Endothelial cell of umbilical vein (primary cell): ENCODE results near the gene BOD1L1. TPM values are rescaled to one million over a fixed set of nuclear protein-coding genes. Genes with fewer than 3 reads are reported as not detected.

ENCODE experiments used
- BruUV-seq: library from RNA; stranded (reverse); fragments of 400-500 nt; replicated peaks from 2 replicates; lab custom pipeline; 2021; lab: Mats Ljungman, UMichigan
- CTCF ChIA-PET: fragments of 300-600, 350-600 bp; sonication (Branson Sonifier 250); formaldehyde crosslinking; loops from one replicate; lab custom pipeline; 2021; ENCODE audit warnings: antibody characterized with exemption, inconsistent platforms; lab: Charles Lee
- POLR2A ChIA-PET: fragments of 300-600, 350-600 bp; sonication (Branson Sonifier 250); formaldehyde crosslinking; loops from one replicate; lab custom pipeline; 2021; ENCODE audit warnings: antibody characterized with exemption, inconsistent platforms; lab: Charles Lee
- DNase-seq: peaks from one replicate; pipeline ENCODE4 v3.0.0-alpha.2; 2011; ENCODE audit warnings: low read depth, low spot score
- FAIRE-seq: peaks from 2 replicates; lab custom pipeline; 2011; peaks lifted over from hg19 to GRCh38; lab: Jason Lieb, UNC
- H2AFZ ChIP-seq: 2 replicates; pipeline ENCODE4 v1.6.0; 2012; ENCODE audit warnings: low read depth, low read length, control low read depth, inconsistent platforms
- H3K27ac ChIP-seq: 2 replicates; pipeline ENCODE4 v1.5.1; 2011; ENCODE audit warnings: low read depth, mild to moderate bottlenecking, control low read depth, low read length, moderate library complexity; ENCODE audit not compliant: insufficient read depth
- H3K27me3 ChIP-seq, 2 experiments: 2 replicates each; pipeline versions ENCODE4 v1.6.0 to v1.6.1; 2011; ENCODE audit warnings: low read length in 2 of 2, mixed read lengths in 1 of 2; ENCODE audit not compliant: control insufficient read depth in 2 of 2, insufficient read depth in 2 of 2
- H3K36me3 ChIP-seq, 2 experiments: 2 replicates in 1 of 2; 3 replicates in 1 of 2; pipeline ENCODE4 v1.5.1; 2011; ENCODE audit warnings: low read length in 2 of 2, mild to moderate bottlenecking in 1 of 2, moderate library complexity in 1 of 2; ENCODE audit not compliant: control insufficient read depth in 2 of 2, insufficient read depth in 2 of 2; ENCODE audit errors: extremely low read depth in 1 of 2
- H3K4me1 ChIP-seq: 3 replicates; pipeline ENCODE4 v1.5.1; 2011; ENCODE audit warnings: mild to moderate bottlenecking, low read length; ENCODE audit not compliant: control insufficient read depth, insufficient read depth; ENCODE audit errors: extremely low read depth
- H3K4me2 ChIP-seq: 2 replicates; pipeline ENCODE4 v1.6.1; 2011; ENCODE audit warnings: low read length, control low read depth, mixed read lengths; ENCODE audit not compliant: insufficient read depth
- H3K4me3 ChIP-seq, 3 experiments: fragments of 200-600 bp in 1 of 3; sonication (generic), shearing (Covaris generic) in 1 of 3; replicated peaks in 1 of 3; 2 replicates each; pipeline ENCODE4 v1.5.1; 2011 to 2016; ENCODE audit warnings: control low read depth in 3 of 3, low read length in 3 of 3, mild to moderate bottlenecking in 2 of 3, inconsistent platforms in 1 of 3, low read depth in 1 of 3, moderate library complexity in 1 of 3; ENCODE audit not compliant: insufficient read depth in 1 of 3
- H3K79me2 ChIP-seq: 2 replicates; pipeline ENCODE4 v1.6.0; 2012; ENCODE audit warnings: low read length, inconsistent platforms; ENCODE audit not compliant: control insufficient read depth, insufficient read depth
- H3K9ac ChIP-seq: replicated peaks from 2 replicates; pipeline ENCODE3; 2011; ENCODE audit warnings: low read length, control low read depth; ENCODE audit not compliant: insufficient read depth; ENCODE audit errors: extremely low read depth
- H3K9me1 ChIP-seq: replicated peaks from 3 replicates; pipeline ENCODE4 v1.6.0; 2011; ENCODE audit warnings: mild to moderate bottlenecking, low read length; ENCODE audit not compliant: control insufficient read depth, insufficient read depth; ENCODE audit errors: extremely low read depth
- H3K9me3 ChIP-seq: replicated peaks from 2 replicates; pipeline ENCODE4 v1.5.1; 2012; ENCODE audit warnings: low read length, inconsistent platforms; ENCODE audit not compliant: control insufficient read depth, insufficient read depth
- H4K20me1 ChIP-seq: replicated peaks from 2 replicates; pipeline ENCODE3; 2011; ENCODE audit warnings: mild to moderate bottlenecking, low read length; ENCODE audit not compliant: control insufficient read depth, insufficient read depth; ENCODE audit errors: extremely low read depth
- EZH2 ChIP-seq: IDR thresholded peaks from 2 replicates; pipeline ENCODE4 v1.6.1; 2012; ENCODE audit warnings: borderline replicate concordance, low read depth, mild to moderate bottlenecking, moderate library complexity, low read length, inconsistent platforms; ENCODE audit not compliant: severe bottlenecking
- FOS ChIP-seq: IDR thresholded peaks from 2 replicates; pipeline ENCODE4 v1.6.1; 2011; ENCODE audit warnings: mild to moderate bottlenecking, low read length, moderate library complexity, borderline replicate concordance; ENCODE audit not compliant: insufficient read depth
- GATA2 ChIP-seq: IDR thresholded peaks from 2 replicates; pipeline ENCODE4 v1.7.0; 2011; ENCODE audit warnings: low read depth, mild to moderate bottlenecking, moderate library complexity, mixed read lengths, low read length; ENCODE audit not compliant: insufficient read length, insufficient read depth
- MYC ChIP-seq: IDR thresholded peaks from one replicate; pipeline ENCODE4 v1.6.1; 2011; ENCODE audit warnings: mild to moderate bottlenecking, low read depth, low read length
- POLR2A ChIP-seq: IDR thresholded peaks from 2 replicates; pipeline ENCODE4 v1.6.1; 2012; ENCODE audit warnings: low read depth, mild to moderate bottlenecking, control low read depth, low read length
- dilution Hi-C: fragments of 300-500 bp; cut with MboI; formaldehyde crosslinking; loops from one replicate; pipeline ENCODE4 v1.15.0; 2019; ENCODE audit warnings: low sequenced_read_pairs; ENCODE audit not compliant: extremely low pct_ligation_motif_present
- intact Hi-C: fragments of 100-400 bp; cut with micrococcal nuclease; formaldehyde crosslinking; loops from one replicate; pipeline ENCODE4 v1.10.0; 2022
- polyA plus RNA-seq, 4 experiments: library from polyadenylated mRNA; depleted of rRNA in 3 of 4; stranded (reverse) in 3 of 4; unstranded in 1 of 4; fragments of >200 nt; gene quantifications; 2 replicates each; pipeline versions ENCODE4 v1.2.1 to v1.2.3, GENCODE V29; 2011 to 2012; ENCODE audit warnings: missing spikeins in 1 of 4
- total RNA-seq: library from RNA; stranded (reverse); gene quantifications from 2 replicates; pipeline ENCODE4 v1.2.3, GENCODE V29; 2021
- TF ChIP-seq, protein P1 (sequence below): IDR thresholded peaks from 2 replicates; pipeline ENCODE4 v1.6.1; 2011; ENCODE audit not compliant: insufficient read depth, insufficient read length

The BOD1L1 gene
- total and polyA plus RNA-seq, 2 donors (not counting 3 experiments of a cell fraction or from before 2014, with no cell fraction given), result 5.2 to 31.2 TPM

DNA sequence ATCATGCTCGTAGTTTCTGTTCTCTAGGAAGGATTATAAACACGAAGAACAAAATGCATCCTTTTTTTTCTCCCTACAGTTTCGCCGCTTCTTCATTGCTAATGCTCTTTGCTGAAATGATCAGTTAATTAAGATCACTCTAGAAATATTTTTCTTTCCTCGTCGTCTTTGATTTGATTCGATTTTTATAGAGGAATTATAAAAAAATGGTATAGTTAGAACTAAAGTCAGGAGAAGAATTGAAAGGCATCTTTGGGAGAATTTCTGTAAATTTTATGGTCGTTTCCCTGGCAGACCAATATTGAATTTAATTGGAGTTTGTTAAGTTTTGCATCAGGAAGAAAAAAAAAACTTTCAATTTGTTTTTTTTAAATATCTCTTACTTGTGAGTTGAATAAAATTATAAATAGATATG is 82.1 kb downstream of the BOD1L1 start:
- DNase-seq (no peak), FAIRE-seq (no peak)
- H3K9me1 ChIP-seq, result no peaks in the 10 kb centered on the region
- CTCF ChIA-PET, result no interaction called here
- dilution Hi-C loops, result no loop called here
- H3K36me3 ChIP-seq, result no peaks in the 10 kb centered on the region
- POLR2A ChIA-PET, result no interaction called here
- H3K9ac ChIP-seq, result no peak overlapping the region
- BruUV-seq, result no TSS peak
- H3K79me2 ChIP-seq, result no peaks in the 10 kb centered on the region
- TF ChIP-seq EZH2 (no peak), GATA2 (no peak), POLR2A (no peak), FOS (no peak)
- TF ChIP-seq, protein P1, sequence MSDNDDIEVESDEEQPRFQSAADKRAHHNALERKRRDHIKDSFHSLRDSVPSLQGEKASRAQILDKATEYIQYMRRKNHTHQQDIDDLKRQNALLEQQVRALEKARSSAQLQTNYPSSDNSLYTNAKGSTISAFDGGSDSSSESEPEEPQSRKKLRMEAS, result no peak
- intact Hi-C loops, result loop anchor here (1.0 kb wide), 1 partner anchor 61 kb away; the partner anchor contains the start of gene RAB28
- no peak overlapping the region for H3K27ac ChIP-seq
- no peak overlapping the region for H2AFZ ChIP-seq
- no peaks in the 10 kb centered on the region for H4K20me1 ChIP-seq
- peaks cover 8% of the 10 kb centered on the region for H3K4me1 ChIP-seq
- H3K4me2 ChIP-seq, result peak overlapping the region; percentile 2
- H3K4me3 ChIP-seq, result no peak overlapping the region
- H3K9me3 ChIP-seq, result no peaks in the 10 kb centered on the region
- peaks cover 64 to 90% of the 10 kb centered on the region in 2 experiments for H3K27me3 ChIP-seq

DNA sequence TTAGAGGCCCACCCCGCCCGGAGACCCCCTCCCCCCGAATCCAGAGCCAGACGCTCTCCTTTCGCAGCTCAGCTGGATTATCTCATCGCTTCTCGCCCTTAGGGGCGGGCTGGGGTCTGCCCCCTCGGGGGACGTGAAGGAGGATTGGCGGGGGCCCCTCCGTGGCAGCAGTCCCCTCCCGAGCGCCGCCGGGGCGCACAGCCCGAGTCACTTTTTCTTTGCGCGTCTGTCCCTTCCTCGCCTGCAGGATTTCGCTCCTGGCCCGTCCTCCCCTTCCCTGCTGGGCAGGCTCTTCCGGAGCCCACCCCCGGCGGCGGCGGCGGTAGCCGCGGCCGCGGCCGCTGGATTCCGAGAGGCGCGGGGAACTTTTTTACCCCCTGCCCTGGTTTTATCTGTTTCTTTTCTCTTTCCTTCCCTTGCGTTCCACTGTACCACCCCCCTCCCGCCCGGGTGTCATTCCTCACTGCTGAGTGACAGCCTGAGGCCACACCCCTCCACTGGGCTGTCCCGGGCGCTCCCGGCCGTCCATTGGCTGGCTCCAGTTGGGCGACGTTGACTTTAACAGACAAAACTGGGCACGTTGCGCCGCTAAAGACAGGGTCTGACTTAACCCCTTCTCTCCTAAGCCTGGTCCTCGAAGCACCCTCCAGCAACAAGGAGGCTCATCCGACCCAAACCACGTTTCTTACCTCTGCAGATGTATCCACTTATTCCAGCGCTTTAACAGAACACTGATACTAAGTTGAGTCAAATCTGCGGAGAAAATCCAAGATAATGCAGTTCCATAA is 82.7 kb downstream of the BOD1L1 start:
- peaks cover 8% of the 10 kb centered on the region for H3K4me1 ChIP-seq
- H3K9me3 ChIP-seq, result no peaks in the 10 kb centered on the region
- peak overlapping the region; percentile 15 to 51 (median 16) for H3K4me3 ChIP-seq
- H3K9me1 ChIP-seq, result no peaks in the 10 kb centered on the region
- H3K4me2 ChIP-seq, result peak overlapping the region; percentile 2
- no peak overlapping the region for H3K9ac ChIP-seq
- no peaks in the 10 kb centered on the region for H3K79me2 ChIP-seq
- FAIRE-seq, result peak; percentile 80
- peaks cover 70 to 92% of the 10 kb centered on the region in 2 experiments for H3K27me3 ChIP-seq
- H3K27ac ChIP-seq, result no peak overlapping the region
- peak; percentile 60 for DNase-seq
- no peaks in the 10 kb centered on the region for H4K20me1 ChIP-seq
- TF ChIP-seq EZH2 (peak; percentile 16), MYC (no peak)
- dilution Hi-C loops (no loop called here), intact Hi-C loops (loop anchor here (1.0 kb wide), 1 partner anchor 60 kb away; the partner anchor contains the start of gene RAB28)
- no peaks in the 10 kb centered on the region for H3K36me3 ChIP-seq
- peak overlapping the region; percentile 33 for H2AFZ ChIP-seq
- POLR2A ChIA-PET, result no interaction called here
- BruUV-seq, result no TSS peak
- CTCF ChIA-PET, result interaction anchor here (1.0 to 1.6 kb wide), 4 partner anchors 11 to 22 kb away, joined by 3 to 6 read pairs (median 5); no protein-coding TSS in a partner anchor
